GM19351 (cell line): ENCODE measurements around the gene TPGS2.
"Not testable (repeated sequence)": the region's sequence is repeated elsewhere in the genome, so short reads cannot be mapped to it uniquely, and the experiment has no call there.

Experiments
- ATAC-seq: cut with Tn5 transposase; IDR thresholded peaks from one replicate; pipeline ENCODE4 v1.9.1; 2021; ENCODE audit warnings: mild to moderate bottlenecking, moderate library complexity; ENCODE audit not compliant: unreplicated experiment

TPGS2 gene

DNA sequence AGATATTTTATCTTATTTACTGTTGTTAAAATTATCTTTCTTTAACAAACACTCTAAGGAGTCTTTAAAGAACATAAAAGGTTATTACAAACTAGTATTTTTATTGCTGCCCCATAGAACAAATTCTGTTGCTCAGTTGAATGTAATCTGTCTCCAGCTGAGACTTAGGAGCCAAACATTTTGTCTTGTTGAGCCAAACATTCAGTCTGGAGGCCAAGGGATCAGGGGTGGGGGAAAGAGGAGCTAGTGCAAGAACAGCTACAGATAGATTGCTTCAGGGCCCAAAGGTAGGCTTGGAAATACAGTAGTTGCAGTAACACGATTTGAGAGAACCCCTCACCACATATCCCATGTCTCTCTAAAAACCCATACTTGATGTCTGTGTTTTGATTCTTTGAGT is 51.2 kb downstream of the TPGS2 start:
- no peak for ATAC-seq

DNA sequence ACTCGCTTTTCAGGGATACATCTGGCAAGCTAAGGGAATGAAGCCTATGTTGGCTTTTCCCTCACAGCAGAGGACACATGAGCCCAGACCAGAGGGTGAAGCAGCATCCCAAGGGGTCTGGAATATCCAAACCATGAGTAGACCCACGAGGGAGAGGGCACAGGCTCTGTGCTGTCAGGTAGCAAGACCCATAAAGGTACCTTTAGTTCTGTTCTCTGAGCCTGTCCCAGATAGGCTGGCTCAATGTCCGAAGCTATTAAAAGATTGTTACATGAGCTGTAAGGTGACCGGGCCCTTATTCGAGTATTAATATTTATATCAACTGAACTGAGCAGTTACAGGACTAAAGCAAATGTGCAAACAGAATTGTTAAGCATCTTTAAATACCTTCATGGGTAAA is 52.2 kb downstream of the TPGS2 start:
- ATAC-seq, result no peak

DNA sequence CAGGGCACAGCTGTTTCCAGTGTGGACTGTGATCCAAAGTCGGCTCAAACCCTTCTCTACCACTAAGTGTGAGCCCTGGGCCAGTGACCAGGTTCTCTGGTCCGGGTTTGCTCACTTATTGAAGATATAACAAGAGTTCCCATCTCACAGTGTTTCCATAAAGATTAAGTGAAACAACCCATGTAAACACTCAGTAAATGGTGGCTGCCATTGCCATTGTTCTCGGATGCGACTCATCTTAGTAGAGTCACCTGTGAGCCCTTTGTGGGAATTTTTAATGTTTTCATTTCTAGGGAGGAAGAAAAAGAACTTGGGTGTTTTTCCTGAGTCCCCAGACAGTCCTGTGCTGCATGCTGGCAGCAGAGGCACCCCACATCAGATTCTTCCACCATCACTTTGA is 53.4 kb downstream of the TPGS2 start:
- ATAC-seq, result no peak

DNA sequence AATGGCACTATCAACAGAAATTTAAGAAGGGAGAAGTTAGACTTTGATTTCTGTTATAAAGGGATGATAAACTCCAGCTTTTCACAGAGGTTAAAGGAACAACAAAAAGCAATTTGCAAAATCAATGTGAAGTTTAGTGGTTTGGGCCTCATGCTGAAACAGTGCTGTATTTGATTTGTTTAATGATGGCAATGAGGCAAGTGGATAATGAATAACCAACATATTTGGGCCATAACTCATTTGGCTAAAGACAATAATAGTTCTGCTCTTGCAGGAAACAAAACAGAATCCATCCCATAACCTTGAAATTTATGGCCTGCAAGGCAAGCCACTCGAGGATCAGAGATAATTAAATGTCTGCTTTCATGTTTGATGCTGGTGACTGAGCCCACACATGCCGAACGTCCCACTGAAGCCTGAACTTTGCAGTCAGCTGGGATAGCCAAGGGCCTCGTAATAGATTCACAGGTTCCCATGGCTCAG is 56.5 kb downstream of the TPGS2 start:
- no peak for ATAC-seq

DNA sequence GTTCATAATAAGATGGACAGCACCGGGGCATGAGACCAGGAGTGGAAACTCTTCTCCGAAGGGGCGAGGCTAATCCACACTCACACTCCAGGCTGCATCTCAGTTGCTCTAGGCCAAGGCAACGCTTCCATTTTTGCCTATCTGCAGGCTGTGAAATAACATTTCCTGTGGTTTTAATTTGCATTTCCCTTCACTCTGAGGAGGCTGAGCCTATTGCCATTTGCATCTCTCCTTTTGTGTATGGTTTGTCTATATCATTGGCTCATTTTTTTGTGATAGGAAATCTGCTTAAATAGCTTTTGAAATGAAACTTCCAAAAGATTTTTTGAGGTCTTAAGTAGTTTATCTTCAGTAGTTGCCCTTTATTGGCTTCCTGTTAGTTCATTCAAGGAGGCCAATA is 57.6 kb downstream of the TPGS2 start:
- no peak for ATAC-seq

DNA sequence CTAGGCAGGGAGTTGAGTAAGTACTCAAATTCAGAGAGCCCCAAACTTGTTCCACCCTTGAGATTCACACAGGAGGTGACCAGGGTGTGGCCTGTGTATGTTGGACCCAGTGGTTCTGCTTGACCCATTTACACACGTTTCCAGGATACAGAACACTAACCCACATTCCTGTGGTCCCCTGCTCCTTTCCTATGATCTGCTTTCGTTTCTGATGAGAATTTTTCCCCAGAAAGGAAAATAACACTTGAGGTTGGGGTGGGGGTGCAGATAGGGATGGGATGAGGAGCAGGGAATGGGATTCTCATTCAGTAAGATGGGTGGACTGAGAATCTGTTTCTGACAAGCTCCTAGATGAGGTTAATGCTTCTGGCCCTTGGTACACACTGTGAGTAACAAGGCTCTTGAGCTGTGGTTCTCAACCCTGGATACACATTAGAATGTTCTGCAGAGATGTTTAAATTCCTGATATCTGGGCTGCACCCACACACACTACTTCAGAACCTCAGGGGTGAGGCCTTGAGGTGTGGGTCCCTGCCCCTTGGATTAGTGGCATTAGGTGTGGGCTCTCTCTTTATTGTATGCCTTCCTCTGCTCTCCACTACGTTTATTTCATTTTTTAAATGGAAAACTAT is 58.4 kb downstream of the TPGS2 start:
- no peak for ATAC-seq

DNA sequence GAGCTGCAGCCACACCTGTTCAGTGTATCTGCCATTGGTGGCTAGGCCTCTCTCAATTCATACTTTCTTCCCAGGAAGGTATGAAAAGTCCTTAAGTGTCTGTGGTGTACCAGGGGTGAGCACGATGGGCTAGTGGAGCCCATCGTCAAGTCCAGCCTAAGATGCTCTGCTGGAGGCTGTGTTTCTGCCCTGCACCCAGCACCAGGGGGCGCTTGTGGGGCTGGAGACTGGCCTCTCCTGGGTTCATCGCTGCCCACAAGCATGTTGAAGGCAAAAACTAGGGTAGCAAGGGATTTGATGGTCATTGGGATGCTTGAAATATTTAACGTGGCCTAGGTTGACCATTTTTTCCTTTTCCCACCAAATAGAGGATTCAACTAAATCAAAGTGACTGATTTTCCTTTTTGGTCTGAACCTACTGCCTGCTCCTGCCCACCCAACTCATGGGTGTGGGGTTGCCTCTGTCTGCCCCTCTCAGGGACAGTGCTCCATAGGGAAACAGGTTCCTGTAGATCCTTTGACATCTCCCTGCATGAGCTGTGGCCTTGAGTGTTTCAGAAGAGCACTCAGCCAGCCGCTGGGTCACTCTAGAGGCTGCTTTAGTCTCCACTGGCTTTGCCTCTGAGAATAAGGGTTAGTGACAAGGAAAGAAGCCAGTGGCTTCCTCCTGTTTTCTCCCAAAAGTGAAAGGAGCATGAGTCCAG is 59.0 kb downstream of the TPGS2 start:
- ATAC-seq, result peak; percentile 57

DNA sequence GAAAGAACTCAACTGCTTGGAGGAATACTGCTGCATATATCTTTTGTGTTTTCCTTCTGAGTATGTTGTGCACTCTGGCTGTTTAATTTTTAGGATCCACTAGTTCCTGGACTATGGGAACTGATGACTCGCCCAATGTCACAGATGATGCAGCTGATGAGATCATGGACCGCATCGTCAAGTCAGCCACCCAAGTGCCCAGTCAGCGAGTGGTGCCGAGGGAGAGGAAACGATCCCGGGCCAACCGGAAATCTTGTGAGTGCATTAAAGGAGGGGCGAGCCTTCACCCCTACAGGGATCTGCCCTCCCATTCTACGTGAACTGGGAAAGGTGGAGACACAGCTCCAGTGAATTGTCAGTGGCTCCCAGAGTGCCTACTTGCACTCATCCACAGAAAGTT is 59.6 kb downstream of the TPGS2 start:
- ATAC-seq, result no peak

DNA sequence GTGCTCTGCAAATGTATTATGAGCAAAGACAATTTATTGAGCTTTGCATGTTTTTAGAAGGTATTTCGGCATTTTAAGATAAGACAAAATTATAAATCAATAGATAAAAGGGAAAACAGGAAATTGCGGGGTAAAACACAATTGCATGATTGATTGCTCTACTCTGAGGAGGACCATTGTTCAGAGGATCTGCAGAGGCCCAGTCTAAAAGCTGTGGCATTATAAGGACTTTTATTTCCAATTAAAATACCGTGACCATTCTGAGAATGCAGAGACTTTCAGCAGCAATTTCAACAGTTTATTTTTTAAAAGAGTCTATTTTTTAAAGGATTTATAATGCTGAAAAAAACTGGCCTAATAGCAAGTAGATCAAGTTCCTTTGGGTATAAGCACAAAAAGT is 62.0 kb downstream of the TPGS2 start:
- no peak for ATAC-seq

DNA sequence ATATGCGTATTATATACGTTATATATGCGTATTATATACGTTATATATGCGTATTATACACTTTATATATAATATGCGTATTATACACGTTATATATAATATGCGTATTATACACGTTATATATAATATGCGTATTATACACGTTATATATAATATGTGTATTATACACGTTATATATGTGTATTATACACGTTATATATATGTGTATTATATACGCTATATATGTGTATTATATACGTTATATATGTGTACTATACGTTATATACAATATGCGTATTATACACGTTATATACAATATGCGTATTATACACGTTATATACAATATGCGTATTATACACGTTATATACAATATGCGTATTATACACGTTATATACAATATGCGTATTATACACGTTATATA is 65.8 kb downstream of the TPGS2 start:
- not testable (repeated sequence) for ATAC-seq

DNA sequence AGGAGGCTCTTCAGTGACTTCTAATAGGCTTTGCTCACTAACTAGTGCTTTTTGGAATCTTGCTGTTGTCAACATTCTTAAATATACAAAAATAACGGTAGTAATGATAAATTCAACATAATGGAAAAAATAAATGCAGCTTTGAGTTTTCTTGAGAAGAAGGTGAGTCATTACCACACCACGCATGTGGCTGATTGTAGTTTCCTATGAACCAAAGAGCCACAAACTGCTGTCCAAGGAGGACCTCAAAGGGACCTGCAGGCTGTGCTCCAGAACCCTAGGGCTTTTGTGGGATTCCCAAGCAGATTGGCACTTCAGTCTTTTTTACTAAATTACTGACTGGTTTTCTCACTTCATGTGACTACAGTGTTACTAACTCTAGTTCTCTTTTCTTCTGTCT is 66.7 kb downstream of the TPGS2 start:
- no peak for ATAC-seq

DNA sequence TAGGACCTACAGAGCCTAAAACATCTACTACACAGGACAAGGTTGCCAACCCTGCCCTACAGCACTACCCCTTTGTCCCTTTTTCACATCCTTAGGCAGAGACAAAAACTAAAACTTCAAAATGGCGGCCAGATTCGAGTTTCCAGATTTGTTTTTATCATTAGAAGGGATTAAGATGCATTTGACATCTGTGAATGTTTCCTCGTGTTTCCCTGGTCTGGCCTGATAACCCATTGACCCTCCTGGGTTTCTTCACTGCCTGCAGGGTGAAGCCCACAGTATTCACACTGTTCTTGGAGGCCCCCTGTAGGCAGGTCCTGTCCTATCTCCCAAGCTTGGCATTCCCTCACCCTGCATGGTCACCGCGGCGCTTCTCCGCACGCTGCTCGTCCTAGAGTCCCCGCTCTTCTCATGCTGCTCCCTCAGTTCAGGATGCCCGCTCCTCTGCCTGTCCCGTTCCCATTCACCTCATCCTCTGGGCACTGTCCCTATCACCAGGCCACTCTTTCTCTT is 67.6 kb downstream of the TPGS2 start:
- no peak for ATAC-seq

DNA sequence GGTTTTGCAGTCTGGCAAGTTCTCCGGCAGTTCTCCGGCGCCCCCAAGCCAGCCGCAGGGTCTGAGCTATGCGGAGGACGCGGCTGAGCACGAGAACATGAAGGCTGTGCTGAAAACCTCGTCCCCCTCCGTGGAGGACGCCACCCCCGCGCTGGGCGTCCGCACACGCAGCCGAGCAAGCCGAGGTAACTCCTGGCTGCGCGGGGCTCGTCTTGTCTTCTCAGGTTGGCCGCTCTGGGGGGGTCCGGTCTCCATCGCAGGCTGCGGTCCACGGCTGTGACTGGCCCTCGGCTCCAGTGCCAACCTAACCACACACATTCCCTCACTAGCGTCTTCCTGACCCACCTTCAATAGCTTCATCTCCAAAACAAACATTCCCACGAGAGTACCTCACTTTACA is 68.2 kb downstream of the TPGS2 start:
- ATAC-seq, result no peak

DNA sequence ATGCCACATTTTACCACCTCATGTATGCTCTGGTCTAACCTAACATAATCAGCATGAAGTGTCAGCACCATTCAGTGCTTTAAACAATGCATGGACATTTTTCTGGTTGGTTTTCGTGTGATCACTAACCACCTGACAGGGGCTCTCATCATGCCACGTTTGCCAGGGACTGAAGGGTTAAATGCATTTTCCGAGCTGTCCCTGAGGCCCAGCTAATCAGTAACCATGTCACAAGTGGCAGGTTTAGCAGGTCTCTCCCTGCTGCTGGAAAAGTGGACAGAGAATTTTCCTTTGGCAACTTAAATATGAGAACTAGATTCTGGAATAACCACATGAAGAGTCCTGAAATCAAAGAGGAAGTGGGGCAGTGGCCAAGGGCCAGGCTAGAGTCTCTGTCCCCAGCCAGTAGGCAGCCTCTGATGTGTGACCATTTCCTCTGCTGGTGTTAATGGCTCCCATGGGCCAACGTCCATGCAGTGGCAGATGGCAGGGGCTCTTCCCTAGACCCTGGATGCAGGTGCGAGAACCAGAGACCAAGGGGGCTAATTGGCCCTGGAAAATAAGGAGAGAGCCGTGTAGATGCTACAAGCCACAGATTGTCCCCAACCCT is 69.5 kb downstream of the TPGS2 start:
- ATAC-seq, result no peak

DNA sequence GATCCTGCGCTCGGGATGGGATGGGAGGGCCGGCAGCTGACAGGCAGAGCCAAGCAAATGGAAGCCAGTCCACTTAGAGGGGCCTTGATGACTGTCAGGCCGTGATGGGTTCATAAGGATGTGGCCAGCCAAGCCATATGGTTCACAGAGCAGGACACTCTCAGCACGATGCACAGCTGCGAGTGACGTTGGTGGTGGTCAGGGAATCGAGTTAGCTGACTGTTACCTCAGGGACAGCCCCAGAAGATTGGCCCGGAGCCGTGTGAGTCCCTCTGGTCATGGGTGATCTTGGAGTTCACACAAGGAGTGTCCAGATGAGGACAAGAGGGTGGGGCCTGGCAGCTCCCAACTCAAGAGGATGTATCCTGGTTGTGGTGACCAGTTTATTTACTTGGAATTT is 70.2 kb downstream of the TPGS2 start:
- no peak for ATAC-seq

DNA sequence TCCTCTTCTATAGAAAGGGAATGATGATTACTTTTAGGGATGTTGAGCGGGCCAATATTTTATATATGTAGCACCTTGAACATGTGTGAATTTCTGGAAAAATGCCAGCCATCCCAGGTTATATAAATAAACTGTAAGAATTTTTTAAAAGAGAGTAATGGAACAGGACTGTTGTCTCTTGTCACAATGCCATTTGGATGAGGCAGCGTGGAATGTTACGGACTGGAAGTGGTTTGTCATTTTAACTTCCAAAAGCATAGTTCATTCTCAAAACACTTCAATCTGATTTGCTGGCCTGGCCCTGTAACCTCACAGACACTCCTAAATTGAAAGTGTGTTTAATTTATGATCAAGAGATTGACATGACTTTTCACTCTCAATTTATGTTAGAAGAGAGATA is 70.8 kb downstream of the TPGS2 start:
- ATAC-seq, result no peak

DNA sequence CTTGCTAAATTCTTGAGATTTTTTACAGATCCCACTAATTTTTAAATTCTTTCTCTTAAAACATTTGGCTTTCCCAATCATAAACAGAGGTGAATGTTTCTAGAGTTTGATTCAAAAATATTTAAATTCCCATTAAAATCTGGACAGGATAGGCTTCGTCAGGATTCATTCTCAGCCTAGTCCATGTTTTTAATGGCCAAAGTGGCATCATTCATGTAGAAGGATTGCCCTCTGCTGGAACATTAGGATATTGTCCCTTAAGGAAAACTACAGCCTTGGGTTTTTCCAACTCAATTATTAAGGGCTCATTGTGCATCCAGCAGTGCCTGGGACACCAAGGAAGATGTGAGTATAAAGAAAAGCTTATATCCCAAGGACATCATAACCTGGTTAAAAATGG is 71.7 kb downstream of the TPGS2 start:
- no peak for ATAC-seq

DNA sequence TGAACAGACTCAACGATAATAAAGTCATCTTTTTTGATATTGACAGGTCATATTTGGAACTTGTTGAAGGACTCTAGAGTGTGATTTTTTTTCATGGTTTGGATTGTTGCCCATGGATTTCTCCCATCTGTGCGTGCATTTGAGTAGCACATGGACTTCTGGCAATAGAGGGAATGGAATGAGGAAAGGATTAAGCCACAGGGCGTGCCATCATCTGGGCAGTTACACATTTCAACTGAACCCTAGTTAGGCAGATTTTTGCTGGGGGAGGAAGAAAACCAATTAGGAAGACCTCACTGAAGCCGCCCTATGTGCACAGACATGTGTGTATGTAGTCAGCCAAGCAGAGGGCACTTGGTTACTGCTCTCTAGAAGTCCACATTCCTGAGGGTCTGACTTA is 72.6 kb downstream of the TPGS2 start:
- ATAC-seq, result no peak

DNA sequence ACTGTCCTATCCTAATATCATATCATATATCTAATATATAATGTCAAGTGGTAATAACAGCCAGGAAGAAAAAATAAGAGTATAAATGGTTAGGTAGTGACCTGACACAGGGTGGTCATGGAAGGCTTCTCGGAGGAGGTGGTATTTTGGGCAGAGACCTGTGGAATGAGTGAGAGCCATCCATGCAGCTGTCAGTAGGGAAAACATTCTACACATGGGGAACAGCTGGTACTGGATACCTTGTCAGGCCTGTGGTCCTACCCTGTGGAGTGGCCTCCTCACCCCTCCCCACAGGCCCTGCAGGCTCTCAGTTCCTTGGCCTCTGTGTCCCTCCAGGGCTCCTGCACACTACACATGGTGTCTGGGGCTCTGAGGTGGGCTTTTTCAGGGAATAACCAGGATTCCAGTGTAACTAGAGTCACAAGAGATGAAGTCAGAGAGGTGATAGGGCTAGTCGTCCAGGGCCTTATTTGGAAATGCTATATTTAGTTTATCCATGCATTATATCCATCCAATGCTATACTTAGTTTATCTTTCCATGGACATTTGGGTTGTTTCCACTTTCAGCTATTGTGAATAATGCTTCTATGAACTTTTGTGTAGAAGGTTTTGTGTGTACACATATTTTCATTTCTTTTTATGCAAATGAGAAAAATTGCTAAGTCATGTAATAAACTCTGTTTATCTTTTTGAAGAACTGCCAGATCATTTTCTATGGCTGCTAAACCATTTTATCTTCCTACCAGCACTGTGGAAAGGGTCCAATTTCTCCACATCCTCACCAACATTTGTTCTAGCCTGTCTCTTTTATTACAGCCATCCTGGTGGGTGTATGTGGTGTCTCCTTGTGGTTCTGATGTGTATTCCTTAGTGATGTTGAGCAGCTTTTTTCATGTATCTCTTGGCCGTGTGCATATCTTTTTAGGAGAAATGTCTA is 75.6 kb downstream of the TPGS2 start:
- ATAC-seq, result no peak

DNA sequence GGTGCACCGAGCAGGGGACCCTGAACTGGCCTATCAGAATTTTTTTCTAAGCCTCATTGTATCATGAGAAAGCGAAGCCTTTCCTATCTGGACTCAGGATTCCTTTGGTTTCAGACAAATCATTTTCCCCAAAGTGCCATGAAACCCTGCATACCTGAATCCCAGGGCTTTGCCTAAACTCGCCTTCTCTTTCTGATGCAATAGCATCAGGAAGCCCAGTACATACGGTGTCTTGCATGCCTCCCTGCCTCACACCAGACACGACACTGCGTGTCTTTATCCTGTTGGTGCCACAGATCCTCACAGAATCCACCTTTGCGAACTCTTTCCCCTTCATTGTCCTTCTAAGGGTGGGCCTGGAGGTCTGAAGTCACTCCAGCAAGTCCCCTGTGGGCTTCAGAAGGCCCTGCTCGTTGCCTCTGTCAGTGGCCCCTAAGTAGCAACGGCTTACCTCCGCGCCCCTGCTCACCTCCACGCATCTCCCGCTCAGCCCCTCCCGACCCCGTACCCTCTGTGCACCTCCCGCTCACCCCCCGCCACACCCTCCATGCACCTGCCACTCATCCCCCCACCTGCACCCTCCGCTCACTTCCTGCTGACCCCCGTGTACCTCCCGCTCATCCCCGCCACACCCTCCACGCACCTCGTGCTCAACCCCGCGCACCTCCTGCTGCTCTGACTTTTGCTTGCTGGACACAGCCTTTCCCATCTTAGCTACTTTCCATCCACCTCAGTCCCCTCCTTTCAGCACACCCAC is 83.4 kb downstream of the TPGS2 start:
- ATAC-seq, result no peak
